ENCODE measurements around the gene USP33.
"Not testable (repeated sequence)": the region's sequence is repeated elsewhere in the genome, so short reads cannot be mapped to it uniquely, and the experiment has no call there.

Gene USP33

GRCh38 chr1:77699673-77700072 lies 60.0 kb downstream of the USP33 start:
- not testable (repeated sequence) for H3K79me1 ChIP-seq (replicated peaks; ENCODE audit: low read length, poor library complexity, severe bottlenecking); H3K27ac ChIP-seq (ENCODE audit: low read length, poor library complexity, severe bottlenecking); H2BK15ac ChIP-seq (ENCODE audit: low read depth, poor library complexity, severe bottlenecking); H4K91ac ChIP-seq (ENCODE audit: low read length); H2BK120ac ChIP-seq (ENCODE audit: low read depth, low read length); H3K14ac ChIP-seq (ENCODE audit: low read length in 2 of 2); H3K18ac ChIP-seq (ENCODE audit: low read depth in 1 of 2, low read length in 2 of 2); H3K9me3 ChIP-seq (ENCODE audit: control insufficient read depth, low read length); DNase-seq; H2AK5ac ChIP-seq (ENCODE audit: low read length, severe bottlenecking); H3K4me3 ChIP-seq (ENCODE audit: insufficient read depth in 1 of 2, low read depth in 1 of 2, low read length in 2 of 2); H3K27me3 ChIP-seq (ENCODE audit: control insufficient read depth in 1 of 2, insufficient read depth in 1 of 2, low read length in 2 of 2); H3K4me2 ChIP-seq (ENCODE audit: low read length, poor library complexity, severe bottlenecking); H3K4ac ChIP-seq (ENCODE audit: low read depth in 1 of 2, low read length in 2 of 2); H4K8ac ChIP-seq (ENCODE audit: low read length); H3K4me1 ChIP-seq (ENCODE audit: control insufficient read depth, insufficient read depth, low read depth, low read length); H3K23ac ChIP-seq (ENCODE audit: low read length in 2 of 2); H3K9ac ChIP-seq (ENCODE audit: low read length); H2BK5ac ChIP-seq (ENCODE audit: low read depth, low read length, poor library complexity, severe bottlenecking); H2AFZ ChIP-seq (ENCODE audit: low read depth, low read length); H2BK12ac ChIP-seq (ENCODE audit: low read length in 2 of 2)
- 100% methylated on average over 1 of the region's 1 CpG for WGBS
- peaks cover 9 to 60% of the 10 kb centered on the region in 2 experiments for H3K36me3 ChIP-seq (ENCODE audit: control insufficient read depth in 1 of 2, insufficient read depth in 2 of 2, low read depth in 1 of 2, low read length in 2 of 2)

GRCh38 chr1:77697441-77697840 lies 62.2 kb downstream of the USP33 start:
- no peak overlapping the region for H3K4me2 ChIP-seq (ENCODE audit: low read length, poor library complexity, severe bottlenecking)
- H3K79me1 ChIP-seq (replicated peaks; ENCODE audit: low read length, poor library complexity, severe bottlenecking), result peaks cover 5% of the 10 kb centered on the region
- no peak overlapping the region for H3K4ac ChIP-seq (ENCODE audit: low read depth in 1 of 2, low read length in 2 of 2)
- no peak overlapping the region for H2BK5ac ChIP-seq (ENCODE audit: low read depth, low read length, poor library complexity, severe bottlenecking)
- H2AK5ac ChIP-seq (ENCODE audit: low read length, severe bottlenecking), result no peak overlapping the region
- no peak overlapping the region for H3K18ac ChIP-seq (ENCODE audit: low read depth in 1 of 2, low read length in 2 of 2)
- no peak overlapping the region for H3K9ac ChIP-seq (ENCODE audit: low read length)
- no peak overlapping the region for H3K27ac ChIP-seq (ENCODE audit: low read length, poor library complexity, severe bottlenecking)
- H3K9me3 ChIP-seq (ENCODE audit: control insufficient read depth, low read length), result no peaks in the 10 kb centered on the region
- no peak overlapping the region for H4K91ac ChIP-seq (ENCODE audit: low read length)
- DNase-seq, result no peak
- H3K27me3 ChIP-seq (ENCODE audit: control insufficient read depth in 1 of 2, insufficient read depth in 1 of 2, low read length in 2 of 2), result no peaks in the 10 kb centered on the region
- no peak overlapping the region for H3K14ac ChIP-seq (ENCODE audit: low read length in 2 of 2)
- no peak overlapping the region for H2BK15ac ChIP-seq (ENCODE audit: low read depth, poor library complexity, severe bottlenecking)
- H2BK12ac ChIP-seq (ENCODE audit: low read length in 2 of 2), result no peak overlapping the region
- 100% methylated on average over 2 of the region's 3 CpGs for WGBS
- peaks cover 12 to 71% of the 10 kb centered on the region in 2 experiments for H3K36me3 ChIP-seq (ENCODE audit: control insufficient read depth in 1 of 2, insufficient read depth in 2 of 2, low read depth in 1 of 2, low read length in 2 of 2)
- H3K4me3 ChIP-seq (ENCODE audit: insufficient read depth in 1 of 2, low read depth in 1 of 2, low read length in 2 of 2), result no peak overlapping the region
- H2BK120ac ChIP-seq (ENCODE audit: low read depth, low read length), result no peak overlapping the region
- no peak overlapping the region for H2AFZ ChIP-seq (ENCODE audit: low read depth, low read length)
- H3K4me1 ChIP-seq (ENCODE audit: control insufficient read depth, insufficient read depth, low read depth, low read length), result no peaks in the 10 kb centered on the region
- H3K23ac ChIP-seq (ENCODE audit: low read length in 2 of 2), result no peak overlapping the region
- no peak overlapping the region for H4K8ac ChIP-seq (ENCODE audit: low read length)

GRCh38 chr1:77688939-77689338 lies 70.7 kb downstream of the USP33 start:
- Histone ChIP-seq H3K36me3 (ENCODE audit: control insufficient read depth in 1 of 2, insufficient read depth in 2 of 2, low read depth in 1 of 2, low read length in 2 of 2) (peaks cover 8 to 25% of the 10 kb centered on the region in 2 experiments), H3K79me1 (replicated peaks; ENCODE audit: low read length, poor library complexity, severe bottlenecking) (peaks cover 5% of the 10 kb centered on the region), H3K14ac (ENCODE audit: low read length in 2 of 2) (no peak overlapping the region), H3K27ac (ENCODE audit: low read length, poor library complexity, severe bottlenecking) (no peak overlapping the region), H2AFZ (ENCODE audit: low read depth, low read length) (no peak overlapping the region), H3K18ac (ENCODE audit: low read depth in 1 of 2, low read length in 2 of 2) (no peak overlapping the region), H3K9me3 (ENCODE audit: control insufficient read depth, low read length) (no peaks in the 10 kb centered on the region), H2AK5ac (ENCODE audit: low read length, severe bottlenecking) (no peak overlapping the region), H3K4me1 (ENCODE audit: control insufficient read depth, insufficient read depth, low read depth, low read length) (peaks cover 1% of the 10 kb centered on the region), H4K8ac (ENCODE audit: low read length) (no peak overlapping the region), H3K4me3 (ENCODE audit: insufficient read depth in 1 of 2, low read depth in 1 of 2, low read length in 2 of 2) (no peak overlapping the region), H2BK5ac (ENCODE audit: low read depth, low read length, poor library complexity, severe bottlenecking) (no peak overlapping the region), H2BK15ac (ENCODE audit: low read depth, poor library complexity, severe bottlenecking) (no peak overlapping the region), H2BK12ac (ENCODE audit: low read length in 2 of 2) (no peak overlapping the region), H3K4ac (ENCODE audit: low read depth in 1 of 2, low read length in 2 of 2) (no peak overlapping the region), H3K27me3 (ENCODE audit: control insufficient read depth in 1 of 2, insufficient read depth in 1 of 2, low read length in 2 of 2) (no peaks in the 10 kb centered on the region), H4K91ac (ENCODE audit: low read length) (no peak overlapping the region), H3K4me2 (ENCODE audit: low read length, poor library complexity, severe bottlenecking) (no peak overlapping the region), H2BK120ac (ENCODE audit: low read depth, low read length) (no peak overlapping the region), H3K23ac (ENCODE audit: low read length in 2 of 2) (no peak overlapping the region), H3K9ac (ENCODE audit: low read length) (no peak overlapping the region)
- 95% methylated on average over 3 of the region's 3 CpGs for WGBS
- no peak for DNase-seq

- Histone ChIP-seq H3K27me3 (ENCODE audit: control insufficient read depth in 1 of 2, insufficient read depth in 1 of 2, low read length in 2 of 2) (no peaks in the 10 kb centered on the region), H2AK5ac (ENCODE audit: low read length, severe bottlenecking) (no peak overlapping the region), H3K4me3 (ENCODE audit: insufficient read depth in 1 of 2, low read depth in 1 of 2, low read length in 2 of 2) (no peak overlapping the region), H3K27ac (ENCODE audit: low read length, poor library complexity, severe bottlenecking) (no peak overlapping the region), H3K14ac (ENCODE audit: low read length in 2 of 2) (no peak overlapping the region), H2BK15ac (ENCODE audit: low read depth, poor library complexity, severe bottlenecking) (no peak overlapping the region), H3K9ac (ENCODE audit: low read length) (no peak overlapping the region), H2BK120ac (ENCODE audit: low read depth, low read length) (no peak overlapping the region), H3K18ac (ENCODE audit: low read depth in 1 of 2, low read length in 2 of 2) (no peak overlapping the region), H4K8ac (ENCODE audit: low read length) (peak overlapping the region; percentile 30), H3K23ac (ENCODE audit: low read length in 2 of 2) (no peak overlapping the region), H3K4me1 (ENCODE audit: control insufficient read depth, insufficient read depth, low read depth, low read length) (peaks cover 5% of the 10 kb centered on the region), H3K9me3 (ENCODE audit: control insufficient read depth, low read length) (no peaks in the 10 kb centered on the region), H2BK12ac (ENCODE audit: low read length in 2 of 2) (peak overlapping the region in 1 of 2 experiments; percentile 42), H3K36me3 (ENCODE audit: control insufficient read depth in 1 of 2, insufficient read depth in 2 of 2, low read depth in 1 of 2, low read length in 2 of 2) (peaks cover 8 to 13% of the 10 kb centered on the region in 2 experiments), H3K4ac (ENCODE audit: low read depth in 1 of 2, low read length in 2 of 2) (no peak overlapping the region), H2AFZ (ENCODE audit: low read depth, low read length) (no peak overlapping the region), H3K4me2 (ENCODE audit: low read length, poor library complexity, severe bottlenecking) (no peak overlapping the region), H2BK5ac (ENCODE audit: low read depth, low read length, poor library complexity, severe bottlenecking) (no peak overlapping the region), H4K91ac (ENCODE audit: low read length) (no peak overlapping the region), H3K79me1 (replicated peaks; ENCODE audit: low read length, poor library complexity, severe bottlenecking) (peaks cover 2% of the 10 kb centered on the region)
- DNase-seq, result peak; percentile 49
- WGBS, result 35% methylated on average over 20 of the region's 21 CpGs
Measured at GRCh38 chr1:77687519-77687906, 72.1 kb downstream of the USP33 start.

Measured in mesenchymal stem cell (in vitro differentiated cells and primary cell).